Measurements from ENCODE around the gene IFNA2. TPM values are rescaled to one million over a fixed set of nuclear protein-coding genes. Genes with fewer than 3 reads are reported as not detected.

Gene IFNA2
- total RNA-seq, 1 donor from 2014 or later, result not detected

DNA sequence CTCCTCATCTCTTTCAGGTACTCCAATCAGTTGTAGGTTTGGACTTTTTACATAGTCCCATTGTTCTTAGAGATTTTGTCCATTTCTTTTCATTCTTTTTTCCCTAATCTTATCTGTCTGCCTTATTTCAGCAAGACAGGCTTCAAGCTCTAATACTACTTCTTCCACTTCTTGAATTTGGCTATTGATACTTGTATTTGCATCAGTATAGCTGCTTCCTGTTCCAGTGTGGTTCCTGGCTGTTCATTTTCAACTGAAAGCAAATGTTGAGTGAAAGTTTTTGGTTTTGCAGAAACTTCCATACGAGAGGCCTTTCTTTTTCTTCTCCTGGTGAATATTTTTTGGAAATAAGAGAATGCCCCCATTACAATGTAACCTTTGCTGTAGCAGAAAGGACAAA lies 43.0 kb upstream of the IFNA2 start:
- no peak for DNase-seq (ENCODE audit: low spot score, unreplicated experiment)
- Mint-ChIP-seq H3K4me1 (ENCODE audit: low read depth) (no peaks in the 10 kb centered on the region), H3K4me3 (ENCODE audit: low read depth) (no peak overlapping the region), H3K27ac (no peak overlapping the region), H3K27me3 (no peaks in the 10 kb centered on the region), H3K9me3 (ENCODE audit: low read depth) (peaks cover 11% of the 10 kb centered on the region), H3K36me3 (ENCODE audit: insufficient read depth) (no peaks in the 10 kb centered on the region)
- TF ChIP-seq, protein P1, sequence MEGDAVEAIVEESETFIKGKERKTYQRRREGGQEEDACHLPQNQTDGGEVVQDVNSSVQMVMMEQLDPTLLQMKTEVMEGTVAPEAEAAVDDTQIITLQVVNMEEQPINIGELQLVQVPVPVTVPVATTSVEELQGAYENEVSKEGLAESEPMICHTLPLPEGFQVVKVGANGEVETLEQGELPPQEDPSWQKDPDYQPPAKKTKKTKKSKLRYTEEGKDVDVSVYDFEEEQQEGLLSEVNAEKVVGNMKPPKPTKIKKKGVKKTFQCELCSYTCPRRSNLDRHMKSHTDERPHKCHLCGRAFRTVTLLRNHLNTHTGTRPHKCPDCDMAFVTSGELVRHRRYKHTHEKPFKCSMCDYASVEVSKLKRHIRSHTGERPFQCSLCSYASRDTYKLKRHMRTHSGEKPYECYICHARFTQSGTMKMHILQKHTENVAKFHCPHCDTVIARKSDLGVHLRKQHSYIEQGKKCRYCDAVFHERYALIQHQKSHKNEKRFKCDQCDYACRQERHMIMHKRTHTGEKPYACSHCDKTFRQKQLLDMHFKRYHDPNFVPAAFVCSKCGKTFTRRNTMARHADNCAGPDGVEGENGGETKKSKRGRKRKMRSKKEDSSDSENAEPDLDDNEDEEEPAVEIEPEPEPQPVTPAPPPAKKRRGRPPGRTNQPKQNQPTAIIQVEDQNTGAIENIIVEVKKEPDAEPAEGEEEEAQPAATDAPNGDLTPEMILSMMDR (IDR thresholded peaks at IDR 0.05; ENCODE audit: unreplicated experiment), result no peak

- Mint-ChIP-seq H3K4me3 (ENCODE audit: low read depth) (no peak overlapping the region), H3K27ac (no peak overlapping the region), H3K9me3 (ENCODE audit: low read depth) (no peaks in the 10 kb centered on the region), H3K36me3 (ENCODE audit: insufficient read depth) (no peaks in the 10 kb centered on the region), H3K4me1 (ENCODE audit: low read depth) (no peaks in the 10 kb centered on the region), H3K27me3 (no peaks in the 10 kb centered on the region)
- no peak for DNase-seq (ENCODE audit: low spot score, unreplicated experiment)
- TF ChIP-seq, protein P1 (IDR thresholded peaks at IDR 0.05; ENCODE audit: unreplicated experiment), result no peak
Observed at GRCh38 chr9:21415493-21416267, 30.5 kb upstream of the IFNA2 start.

DNA sequence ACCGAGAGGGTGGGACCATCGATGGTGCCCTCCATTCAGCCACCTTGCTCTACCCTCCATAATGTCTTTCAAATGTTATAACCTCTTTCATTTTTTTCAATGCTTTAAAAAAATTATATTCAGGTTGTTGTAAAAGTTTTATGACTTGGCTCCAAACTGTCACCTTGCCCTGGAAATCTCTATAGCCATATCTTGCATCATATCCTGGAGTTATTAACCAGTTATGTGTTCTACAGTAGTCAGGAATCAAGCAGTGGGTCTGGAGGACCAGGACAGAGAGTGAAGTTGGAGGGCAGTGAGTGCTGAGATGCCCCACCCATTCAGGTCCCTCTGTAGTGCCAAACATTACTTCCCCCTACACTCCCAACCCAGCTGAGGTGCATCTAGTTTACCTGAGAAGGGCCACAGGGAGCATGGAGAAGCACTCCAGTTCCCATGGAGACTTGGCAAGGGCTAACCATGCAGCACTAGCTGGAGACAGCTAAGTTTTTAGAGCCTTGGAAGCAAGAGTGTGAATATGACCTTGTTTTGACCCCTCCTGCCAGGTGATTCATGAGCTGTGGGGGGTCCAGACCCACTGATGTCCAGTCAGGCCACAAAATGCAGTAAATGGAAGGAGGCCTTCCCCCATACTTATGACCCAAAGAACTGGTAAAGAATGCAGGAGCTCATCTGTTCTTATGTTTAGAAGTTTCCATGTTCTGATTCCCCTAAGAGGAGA lies 29.2 kb upstream of the IFNA2 start:
- H3K27ac Mint-ChIP-seq, result no peak overlapping the region
- DNase-seq (ENCODE audit: low spot score, unreplicated experiment), result no peak
- TF ChIP-seq, protein P1 (IDR thresholded peaks at IDR 0.05; ENCODE audit: unreplicated experiment), result no peak
- H3K27me3 Mint-ChIP-seq, result peaks cover 4% of the 10 kb centered on the region
- H3K4me3 Mint-ChIP-seq (ENCODE audit: low read depth), result no peak overlapping the region
- no peaks in the 10 kb centered on the region for H3K36me3 Mint-ChIP-seq (ENCODE audit: insufficient read depth)
- no peaks in the 10 kb centered on the region for H3K9me3 Mint-ChIP-seq (ENCODE audit: low read depth)
- no peaks in the 10 kb centered on the region for H3K4me1 Mint-ChIP-seq (ENCODE audit: low read depth)

DNA sequence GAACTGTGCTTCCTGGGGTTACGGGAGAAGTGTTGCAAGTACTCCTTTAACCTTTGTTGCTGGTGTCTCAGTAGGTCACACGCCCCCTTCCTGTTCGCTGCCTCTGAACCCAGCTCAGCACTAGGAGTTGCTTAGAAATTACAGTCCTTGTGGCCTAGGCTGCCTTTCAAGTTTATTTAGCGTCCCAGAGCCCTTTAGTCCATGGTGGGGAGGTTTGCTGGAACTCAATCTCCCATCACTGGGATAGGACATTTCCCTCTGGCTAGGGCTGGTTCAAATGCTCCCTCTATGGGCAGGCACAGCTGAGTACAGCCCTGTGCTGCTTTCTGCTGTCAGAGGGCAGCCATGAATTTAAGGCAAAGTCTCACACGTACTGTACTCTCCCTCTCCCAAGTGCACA lies 28.4 kb upstream of the IFNA2 start:
- Mint-ChIP-seq H3K4me1 (ENCODE audit: low read depth) (no peaks in the 10 kb centered on the region), H3K27ac (no peak overlapping the region), H3K4me3 (ENCODE audit: low read depth) (no peak overlapping the region), H3K36me3 (ENCODE audit: insufficient read depth) (no peaks in the 10 kb centered on the region), H3K9me3 (ENCODE audit: low read depth) (no peaks in the 10 kb centered on the region), H3K27me3 (peaks cover 4% of the 10 kb centered on the region)
- TF ChIP-seq, protein P1 (IDR thresholded peaks at IDR 0.05; ENCODE audit: unreplicated experiment), result peak; percentile 31
- no peak for DNase-seq (ENCODE audit: low spot score, unreplicated experiment)

DNA sequence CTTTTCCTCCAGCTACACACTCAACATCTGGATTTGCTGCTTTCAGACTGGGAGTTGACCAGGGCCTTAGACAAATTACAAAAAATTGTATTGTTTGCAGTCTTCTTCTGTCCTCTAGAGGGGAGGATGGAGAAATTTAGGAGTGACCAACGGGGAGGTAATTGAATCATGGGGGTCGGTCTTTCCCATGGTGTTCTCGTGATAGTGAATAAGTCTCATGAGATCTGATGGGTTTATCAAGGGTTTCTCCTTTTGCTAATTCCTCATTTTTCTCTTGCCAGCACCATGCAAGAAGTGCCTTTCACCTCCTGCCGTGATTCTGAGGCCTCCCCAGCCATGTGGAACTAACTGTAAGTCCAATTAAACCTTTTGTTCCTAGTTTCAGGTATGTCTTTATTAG lies 28.0 kb upstream of the IFNA2 start:
- Mint-ChIP-seq H3K4me3 (ENCODE audit: low read depth) (no peak overlapping the region), H3K9me3 (ENCODE audit: low read depth) (no peaks in the 10 kb centered on the region), H3K27me3 (peaks cover 4% of the 10 kb centered on the region), H3K36me3 (ENCODE audit: insufficient read depth) (no peaks in the 10 kb centered on the region), H3K27ac (no peak overlapping the region), H3K4me1 (ENCODE audit: low read depth) (no peaks in the 10 kb centered on the region)
- no peak for DNase-seq (ENCODE audit: low spot score, unreplicated experiment)
- TF ChIP-seq, protein P1 (IDR thresholded peaks at IDR 0.05; ENCODE audit: unreplicated experiment), result no peak

All from progenitor cell of endocrine pancreas (in vitro differentiated cells).